Liver (tissue), 9 donors: Measurements from ENCODE around the gene PPP1R18. TPM values are rescaled to one million over a fixed set of nuclear protein-coding genes. Genes with fewer than 3 reads are reported as not detected.

Experiments used
- DNase-seq: peaks from one replicate; pipeline ENCODE4 v3.0.0-alpha.2; 2017; ENCODE audit warnings: low spot score
- H3K27ac ChIP-seq, 2 donors: one replicate each; pipeline ENCODE4 v1.7.0; 2013; ENCODE audit warnings: inconsistent platforms in 2 of 2, low read length in 2 of 2, control low read depth in 1 of 2, low read depth in 1 of 2, mild to moderate bottlenecking in 1 of 2
- H3K27me3 ChIP-seq, 4 donors: one replicate each; pipeline versions ENCODE4 v1.6.1 to v1.7.0; 2013; ENCODE audit warnings: low read length in 3 of 4, inconsistent platforms in 1 of 4, mild to moderate bottlenecking in 1 of 4, moderate library complexity in 1 of 4; ENCODE audit not compliant: control insufficient read depth in 4 of 4, insufficient read depth in 4 of 4
- H3K36me3 ChIP-seq, 4 donors: one replicate each; pipeline versions ENCODE4 v1.6.1 to v1.7.0; 2013; ENCODE audit warnings: low read length in 3 of 4, mild to moderate bottlenecking in 3 of 4, low read depth in 1 of 4, moderate library complexity in 1 of 4; ENCODE audit not compliant: control insufficient read depth in 4 of 4, insufficient read depth in 3 of 4
- H3K4me1 ChIP-seq, 4 donors: one replicate each; pipeline versions ENCODE4 v1.6.1 to v1.7.0; 2013; ENCODE audit warnings: low read length in 3 of 4, mild to moderate bottlenecking in 3 of 4, moderate library complexity in 1 of 4; ENCODE audit not compliant: control insufficient read depth in 4 of 4, insufficient read depth in 4 of 4
- H3K4me3 ChIP-seq, 3 donors: one replicate each; pipeline versions ENCODE4 v1.6.1 to v1.7.0; 2013; ENCODE audit warnings: low read length in 3 of 3, control low read depth in 1 of 3, low read depth in 1 of 3, mild to moderate bottlenecking in 1 of 3
- H3K9ac ChIP-seq, 2 donors: one replicate each; pipeline ENCODE4 v1.7.0; 2013; ENCODE audit warnings: low read length in 2 of 2, mild to moderate bottlenecking in 2 of 2, moderate library complexity in 2 of 2, control low read depth in 1 of 2, low read depth in 1 of 2
- H3K9me3 ChIP-seq, 4 donors: one replicate each; pipeline versions ENCODE4 v1.6.1 to v1.7.0; 2013; ENCODE audit warnings: low read length in 3 of 4; ENCODE audit not compliant: control insufficient read depth in 4 of 4
- EGR1 ChIP-seq, 2 donors: IDR thresholded peaks; 2 replicates each; pipeline ENCODE4 v1.6.1; 2016 to 2018; ENCODE audit warnings: antibody characterized with exemption in 2 of 2, low read depth in 2 of 2
- FOXA1 ChIP-seq: IDR thresholded peaks from 2 replicates; pipeline ENCODE4 v1.6.1; 2016; ENCODE audit warnings: antibody characterized with exemption
- FOXA2 ChIP-seq: IDR thresholded peaks from 2 replicates; pipeline ENCODE4 v1.6.1; 2016; ENCODE audit warnings: antibody characterized with exemption
- GABPA ChIP-seq, 2 donors: IDR thresholded peaks in 1 of 2; conservative IDR thresholded peaks in 1 of 2; 2 replicates each; pipeline ENCODE4 v1.6.1; 2016; ENCODE audit warnings: antibody characterized with exemption in 2 of 2, mild to moderate bottlenecking in 1 of 2, moderate library complexity in 1 of 2
- HNF4A ChIP-seq, 2 donors: conservative IDR thresholded peaks; 2 replicates each; pipeline ENCODE4 v1.6.1; 2016; ENCODE audit warnings: antibody characterized with exemption in 2 of 2, mild to moderate bottlenecking in 2 of 2
- HNF4G ChIP-seq: IDR thresholded peaks from 2 replicates; pipeline ENCODE4 v1.6.1; 2016; ENCODE audit warnings: antibody characterized with exemption
- JUND ChIP-seq, 2 donors: IDR thresholded peaks; 2 replicates each; pipeline ENCODE4 v1.6.1; 2016; ENCODE audit warnings: antibody characterized with exemption in 2 of 2
- NR2F2 ChIP-seq: IDR thresholded peaks from 2 replicates; pipeline ENCODE4 v1.6.1; 2016; ENCODE audit warnings: antibody characterized with exemption
- RAD21 ChIP-seq, 2 donors: IDR thresholded peaks; 2 replicates each; pipeline ENCODE4 v1.6.1; 2016; ENCODE audit warnings: antibody characterized with exemption in 2 of 2, mild to moderate bottlenecking in 2 of 2
- RXRA ChIP-seq, 2 donors: IDR thresholded peaks; 2 replicates each; pipeline ENCODE4 v1.6.1; 2017 to 2018; ENCODE audit warnings: antibody characterized with exemption in 2 of 2, mild to moderate bottlenecking in 1 of 2
- SP1 ChIP-seq: IDR thresholded peaks from 2 replicates; pipeline ENCODE4 v1.6.1; 2018; ENCODE audit warnings: antibody characterized with exemption, mild to moderate bottlenecking
- TAF1 ChIP-seq: conservative IDR thresholded peaks from 2 replicates; pipeline ENCODE4 v1.6.1; 2016; ENCODE audit warnings: antibody characterized with exemption, mild to moderate bottlenecking
- YY1 ChIP-seq: IDR thresholded peaks from 2 replicates; pipeline ENCODE4 v1.6.1; 2016; ENCODE audit warnings: antibody characterized with exemption, mild to moderate bottlenecking
- WGBS: extraction: QIAGEN DNeasy Blood & Tissue Kit; methylation state at CpG from one replicate; pipeline ENCODE4 v1.1.7; 2013; 5-methylcytosine and 5-hydroxymethylcytosine counted together
- polyA plus RNA-seq, 2 donors: library from polyadenylated mRNA; stranded (reverse) in 1 of 2; unstranded in 1 of 2; fragments of 200-250 nt in 1 of 2; fragments of >200 nt in 1 of 2; fragmentation: Nextera tagmentation in 1 of 2; extraction: Ambion mirVana in 1 of 2; gene quantifications; one replicate each; pipeline versions ENCODE4 v1.2.1 to v1.2.3, GENCODE V29; 2013 to 2015
- total RNA-seq, 2 donors: library from RNA; depleted of rRNA; stranded (reverse); fragments of >200 nt; gene quantifications; one replicate each; pipeline ENCODE4 v1.2.3, GENCODE V29; 2014
- TF ChIP-seq, protein P1 (sequence below): IDR thresholded peaks from 2 replicates; pipeline ENCODE4 v1.6.1; 2016; ENCODE audit warnings: antibody characterized with exemption
- TF ChIP-seq, protein P2 (sequence below): IDR thresholded peaks from 2 replicates; pipeline ENCODE4 v1.6.1; 2016; ENCODE audit warnings: antibody characterized with exemption, mild to moderate bottlenecking
- TF ChIP-seq, protein P3 (sequence below): IDR thresholded peaks from 2 replicates; pipeline ENCODE4 v1.6.1; 2016; ENCODE audit warnings: antibody characterized with exemption
- TF ChIP-seq, protein P4 (sequence below): IDR thresholded peaks from 2 replicates; pipeline ENCODE4 v1.6.1; 2016; ENCODE audit warnings: antibody characterized with exemption
- TF ChIP-seq, protein P5 (sequence below): fragments of 150-350 bp; IDR thresholded peaks from 2 replicates; pipeline ENCODE4 v1.5.1; 2017; ENCODE audit warnings: improper control_type of control experiment, low read depth, low read length; ENCODE audit not compliant: missing input control
- donor health status: healthy.
- donor health status: healthy.
- donor health status: healthy.
- donor health status: healthy.
- donor health status: healthy.

The PPP1R18 gene
- total and polyA plus RNA-seq, 4 donors, result 7.4 to 17.4 (median 11.5) TPM

DNA sequence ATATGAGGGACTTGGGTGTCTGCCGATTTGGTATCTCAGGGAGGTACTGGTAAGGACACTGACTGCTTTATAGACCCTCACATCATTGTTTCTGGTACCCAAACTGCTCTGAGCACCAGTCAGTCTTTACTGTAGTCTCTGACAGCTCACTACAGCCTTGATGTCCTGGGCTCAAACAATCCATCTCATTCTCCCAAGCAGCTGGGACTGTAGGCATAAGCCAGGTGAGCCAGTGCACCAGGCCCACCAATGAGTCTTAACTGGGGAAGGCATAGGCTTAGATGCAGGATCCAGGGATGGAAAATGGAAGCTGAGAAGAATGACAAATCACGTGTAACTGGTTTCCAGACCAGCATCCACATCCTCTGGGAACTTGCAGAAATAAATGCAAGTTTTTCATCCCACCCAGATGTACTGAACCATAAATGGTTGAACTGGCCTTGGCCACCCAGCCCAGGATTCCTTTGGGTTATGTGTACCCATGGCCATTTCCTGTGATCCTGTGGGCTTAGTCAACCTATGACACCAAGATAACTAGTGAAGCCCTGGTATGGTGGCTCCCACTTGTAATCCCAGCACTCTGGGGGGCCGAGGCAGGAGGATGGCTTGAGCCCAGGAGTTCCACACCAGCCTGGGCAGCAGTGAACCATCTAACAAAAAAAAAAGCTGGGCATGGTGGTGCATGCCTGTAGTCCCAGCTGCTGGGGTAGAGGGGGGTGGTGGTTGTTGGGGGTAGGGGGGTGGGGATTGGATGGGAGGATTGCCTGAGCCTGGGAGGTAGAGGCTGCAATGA is 39.5 kb upstream of the PPP1R18 start:
- WGBS, result 65% methylated on average over 3 of the region's 3 CpGs
- Histone ChIP-seq H3K27me3 (no peaks in the 10 kb centered on the region), H3K9me3 (no peaks in the 10 kb centered on the region), H3K27ac (no peak overlapping the region), H3K36me3 (peaks cover 17 to 55% (median 47%) of the 10 kb centered on the region in 4 donors), H3K4me1 (peaks cover 0 to 37% (median 26%) of the 10 kb centered on the region in 4 donors), H3K4me3 (no peak overlapping the region), H3K9ac (no peak overlapping the region)
- TF ChIP-seq YY1, result no peak
- TF ChIP-seq, protein P1, sequence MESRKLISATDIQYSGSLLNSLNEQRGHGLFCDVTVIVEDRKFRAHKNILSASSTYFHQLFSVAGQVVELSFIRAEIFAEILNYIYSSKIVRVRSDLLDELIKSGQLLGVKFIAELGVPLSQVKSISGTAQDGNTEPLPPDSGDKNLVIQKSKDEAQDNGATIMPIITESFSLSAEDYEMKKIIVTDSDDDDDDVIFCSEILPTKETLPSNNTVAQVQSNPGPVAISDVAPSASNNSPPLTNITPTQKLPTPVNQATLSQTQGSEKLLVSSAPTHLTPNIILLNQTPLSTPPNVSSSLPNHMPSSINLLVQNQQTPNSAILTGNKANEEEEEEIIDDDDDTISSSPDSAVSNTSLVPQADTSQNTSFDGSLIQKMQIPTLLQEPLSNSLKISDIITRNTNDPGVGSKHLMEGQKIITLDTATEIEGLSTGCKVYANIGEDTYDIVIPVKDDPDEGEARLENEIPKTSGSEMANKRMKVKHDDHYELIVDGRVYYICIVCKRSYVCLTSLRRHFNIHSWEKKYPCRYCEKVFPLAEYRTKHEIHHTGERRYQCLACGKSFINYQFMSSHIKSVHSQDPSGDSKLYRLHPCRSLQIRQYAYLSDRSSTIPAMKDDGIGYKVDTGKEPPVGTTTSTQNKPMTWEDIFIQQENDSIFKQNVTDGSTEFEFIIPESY, result no peak
- TF ChIP-seq, protein P2, sequence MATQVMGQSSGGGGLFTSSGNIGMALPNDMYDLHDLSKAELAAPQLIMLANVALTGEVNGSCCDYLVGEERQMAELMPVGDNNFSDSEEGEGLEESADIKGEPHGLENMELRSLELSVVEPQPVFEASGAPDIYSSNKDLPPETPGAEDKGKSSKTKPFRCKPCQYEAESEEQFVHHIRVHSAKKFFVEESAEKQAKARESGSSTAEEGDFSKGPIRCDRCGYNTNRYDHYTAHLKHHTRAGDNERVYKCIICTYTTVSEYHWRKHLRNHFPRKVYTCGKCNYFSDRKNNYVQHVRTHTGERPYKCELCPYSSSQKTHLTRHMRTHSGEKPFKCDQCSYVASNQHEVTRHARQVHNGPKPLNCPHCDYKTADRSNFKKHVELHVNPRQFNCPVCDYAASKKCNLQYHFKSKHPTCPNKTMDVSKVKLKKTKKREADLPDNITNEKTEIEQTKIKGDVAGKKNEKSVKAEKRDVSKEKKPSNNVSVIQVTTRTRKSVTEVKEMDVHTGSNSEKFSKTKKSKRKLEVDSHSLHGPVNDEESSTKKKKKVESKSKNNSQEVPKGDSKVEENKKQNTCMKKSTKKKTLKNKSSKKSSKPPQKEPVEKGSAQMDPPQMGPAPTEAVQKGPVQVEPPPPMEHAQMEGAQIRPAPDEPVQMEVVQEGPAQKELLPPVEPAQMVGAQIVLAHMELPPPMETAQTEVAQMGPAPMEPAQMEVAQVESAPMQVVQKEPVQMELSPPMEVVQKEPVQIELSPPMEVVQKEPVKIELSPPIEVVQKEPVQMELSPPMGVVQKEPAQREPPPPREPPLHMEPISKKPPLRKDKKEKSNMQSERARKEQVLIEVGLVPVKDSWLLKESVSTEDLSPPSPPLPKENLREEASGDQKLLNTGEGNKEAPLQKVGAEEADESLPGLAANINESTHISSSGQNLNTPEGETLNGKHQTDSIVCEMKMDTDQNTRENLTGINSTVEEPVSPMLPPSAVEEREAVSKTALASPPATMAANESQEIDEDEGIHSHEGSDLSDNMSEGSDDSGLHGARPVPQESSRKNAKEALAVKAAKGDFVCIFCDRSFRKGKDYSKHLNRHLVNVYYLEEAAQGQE, result no peak
- TF ChIP-seq, protein P3, sequence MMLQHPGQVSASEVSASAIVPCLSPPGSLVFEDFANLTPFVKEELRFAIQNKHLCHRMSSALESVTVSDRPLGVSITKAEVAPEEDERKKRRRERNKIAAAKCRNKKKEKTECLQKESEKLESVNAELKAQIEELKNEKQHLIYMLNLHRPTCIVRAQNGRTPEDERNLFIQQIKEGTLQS, result no peak
- no peak for TF ChIP-seq NR2F2
- TF ChIP-seq HNF4A (conservative IDR thresholded peaks at IDR 0.05), result no peak
- TF ChIP-seq TAF1, result no peak
- TF ChIP-seq, protein P4, sequence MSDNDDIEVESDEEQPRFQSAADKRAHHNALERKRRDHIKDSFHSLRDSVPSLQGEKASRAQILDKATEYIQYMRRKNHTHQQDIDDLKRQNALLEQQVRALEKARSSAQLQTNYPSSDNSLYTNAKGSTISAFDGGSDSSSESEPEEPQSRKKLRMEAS, result no peak
- no peak for TF ChIP-seq RXRA (IDR thresholded peaks at IDR 0.05)
- TF ChIP-seq, protein P5, sequence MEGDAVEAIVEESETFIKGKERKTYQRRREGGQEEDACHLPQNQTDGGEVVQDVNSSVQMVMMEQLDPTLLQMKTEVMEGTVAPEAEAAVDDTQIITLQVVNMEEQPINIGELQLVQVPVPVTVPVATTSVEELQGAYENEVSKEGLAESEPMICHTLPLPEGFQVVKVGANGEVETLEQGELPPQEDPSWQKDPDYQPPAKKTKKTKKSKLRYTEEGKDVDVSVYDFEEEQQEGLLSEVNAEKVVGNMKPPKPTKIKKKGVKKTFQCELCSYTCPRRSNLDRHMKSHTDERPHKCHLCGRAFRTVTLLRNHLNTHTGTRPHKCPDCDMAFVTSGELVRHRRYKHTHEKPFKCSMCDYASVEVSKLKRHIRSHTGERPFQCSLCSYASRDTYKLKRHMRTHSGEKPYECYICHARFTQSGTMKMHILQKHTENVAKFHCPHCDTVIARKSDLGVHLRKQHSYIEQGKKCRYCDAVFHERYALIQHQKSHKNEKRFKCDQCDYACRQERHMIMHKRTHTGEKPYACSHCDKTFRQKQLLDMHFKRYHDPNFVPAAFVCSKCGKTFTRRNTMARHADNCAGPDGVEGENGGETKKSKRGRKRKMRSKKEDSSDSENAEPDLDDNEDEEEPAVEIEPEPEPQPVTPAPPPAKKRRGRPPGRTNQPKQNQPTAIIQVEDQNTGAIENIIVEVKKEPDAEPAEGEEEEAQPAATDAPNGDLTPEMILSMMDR, result no peak
- TF ChIP-seq HNF4G, result no peak
- no peak for TF ChIP-seq GABPA (IDR thresholded peaks at IDR 0.05 in 1 of 2, conservative IDR thresholded peaks at IDR 0.05 in 1 of 2)
- no peak for TF ChIP-seq FOXA2
- TF ChIP-seq FOXA1, result no peak
- no peak for TF ChIP-seq SP1
- TF ChIP-seq JUND (IDR thresholded peaks at IDR 0.05), result no peak
- no peak for TF ChIP-seq RAD21 (IDR thresholded peaks at IDR 0.05)
- no peak for TF ChIP-seq EGR1 (IDR thresholded peaks at IDR 0.05; ENCODE audit: low read depth in 2 of 2)
- no peak for DNase-seq
